OCI-LY7 (cell line): Measurements from ENCODE around the gene LRRTM3.

ENCODE experiments used
- CTCF ChIP-seq: fragments of 200-600 bp; sonication (generic); conservative IDR thresholded peaks from 2 replicates; pipeline ENCODE4 v1.5.1; 2014; ENCODE audit warnings: mild to moderate bottlenecking, antibody characterized with exemption, low read length, moderate library complexity, mixed read lengths
- EZH2phosphoT487 ChIP-seq: fragments of 200-600 bp; sonication (generic); IDR thresholded peaks from 2 replicates; pipeline ENCODE4 v1.6.1; 2018; ENCODE audit warnings: low read depth, borderline replicate concordance, mild to moderate bottlenecking, mixed run types, antibody characterized with exemption, low read length, moderate library complexity, mixed read lengths

GRCh38 chr10:66927251-66927935, 1.6 kb downstream of the LRRTM3 start:
- TF ChIP-seq CTCF (no peak), EZH2phosphoT487 (no peak)
